ENCODE data around the gene ALOX12B.

DNA sequence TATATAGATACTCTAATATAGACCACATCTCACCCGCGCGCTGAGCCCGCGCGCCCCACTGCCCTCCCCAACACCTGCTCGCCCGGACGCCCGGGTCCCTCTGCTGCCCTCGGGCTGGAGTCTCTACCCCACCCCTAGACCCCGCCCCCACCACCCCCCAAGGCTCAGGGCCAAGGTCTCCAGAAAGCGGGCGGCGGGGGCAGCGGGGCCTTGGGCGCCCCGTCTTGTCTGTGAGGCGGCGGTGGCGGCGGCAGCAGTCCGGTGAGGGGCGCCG is 33.8 kb upstream of the ALOX12B start:
- TF ChIP-seq, protein P1, sequence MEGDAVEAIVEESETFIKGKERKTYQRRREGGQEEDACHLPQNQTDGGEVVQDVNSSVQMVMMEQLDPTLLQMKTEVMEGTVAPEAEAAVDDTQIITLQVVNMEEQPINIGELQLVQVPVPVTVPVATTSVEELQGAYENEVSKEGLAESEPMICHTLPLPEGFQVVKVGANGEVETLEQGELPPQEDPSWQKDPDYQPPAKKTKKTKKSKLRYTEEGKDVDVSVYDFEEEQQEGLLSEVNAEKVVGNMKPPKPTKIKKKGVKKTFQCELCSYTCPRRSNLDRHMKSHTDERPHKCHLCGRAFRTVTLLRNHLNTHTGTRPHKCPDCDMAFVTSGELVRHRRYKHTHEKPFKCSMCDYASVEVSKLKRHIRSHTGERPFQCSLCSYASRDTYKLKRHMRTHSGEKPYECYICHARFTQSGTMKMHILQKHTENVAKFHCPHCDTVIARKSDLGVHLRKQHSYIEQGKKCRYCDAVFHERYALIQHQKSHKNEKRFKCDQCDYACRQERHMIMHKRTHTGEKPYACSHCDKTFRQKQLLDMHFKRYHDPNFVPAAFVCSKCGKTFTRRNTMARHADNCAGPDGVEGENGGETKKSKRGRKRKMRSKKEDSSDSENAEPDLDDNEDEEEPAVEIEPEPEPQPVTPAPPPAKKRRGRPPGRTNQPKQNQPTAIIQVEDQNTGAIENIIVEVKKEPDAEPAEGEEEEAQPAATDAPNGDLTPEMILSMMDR (IDR thresholded peaks at IDR 0.05) = no peak
- TF ChIP-seq POLR2A (IDR thresholded peaks at IDR 0.05) = no peak

Data from heart left ventricle (tissue), 13 donors.